HCT116 (cell line): ENCODE data around the gene ALAD.

ENCODE experiments used
- CTCF ChIP-seq, 3 experiments: fragments of 200-600 bp in 1 of 3; sonication (generic) in 1 of 3; IDR thresholded peaks in 2 of 3; conservative IDR thresholded peaks in 1 of 3; 2 replicates each; pipeline ENCODE4 v1.5.1; 2012 to 2017; ENCODE audit warnings: low read depth in 2 of 3, low read length in 2 of 3, antibody characterized with exemption in 1 of 3, borderline replicate concordance in 1 of 3, control low read depth in 1 of 3, mild to moderate bottlenecking in 1 of 3, mixed read lengths in 1 of 3, mixed run types in 1 of 3, moderate library complexity in 1 of 3; ENCODE audit not compliant: insufficient read depth in 1 of 3
- ZBTB33 ChIP-seq: IDR thresholded peaks from 2 replicates; pipeline ENCODE4 v1.6.1; 2011; ENCODE audit warnings: mild to moderate bottlenecking, low read length, moderate library complexity; ENCODE audit not compliant: insufficient replicate concordance; ENCODE audit errors: extremely low read depth

- no peak for TF ChIP-seq ZBTB33
- no peak for TF ChIP-seq CTCF (IDR thresholded peaks at IDR 0.05 in 2 of 3, conservative IDR thresholded peaks at IDR 0.05 in 1 of 3; ENCODE audit: borderline replicate concordance in 1 of 3, insufficient read depth in 1 of 3, low read depth in 2 of 3, low read length in 2 of 3)
These were observed 24.2 kb downstream of the ALAD start, which contains the start of gene HDHD3 for GRCh38 chr9:113376634-113377567.
